Body of pancreas (tissue), 4 donors: ENCODE results near the gene MSMO1.

ENCODE experiments used
- CTCF ChIP-seq, 7 experiments: fragments of 450-650 bp in 4 of 7; fragments of 200-600 bp in 3 of 7; sonication (generic) in 3 of 7; IDR thresholded peaks; one replicate each; pipeline ENCODE4 v1.5.1; 2016 to 2019; ENCODE audit warnings: antibody characterized with exemption in 7 of 7
- POLR2A ChIP-seq, 3 donors: fragments of 450-650 bp; IDR thresholded peaks; one replicate each; pipeline ENCODE4 v1.6.1; 2016; ENCODE audit warnings: antibody characterized with exemption in 3 of 3, mild to moderate bottlenecking in 2 of 3

GRCh38 chr4:165293061-165293460, 34.4 kb upstream of the MSMO1 start:
- no peak for TF ChIP-seq CTCF (IDR thresholded peaks at IDR 0.05)
- no peak for TF ChIP-seq POLR2A (IDR thresholded peaks at IDR 0.05)
